MM.1S (cell line): ENCODE measurements around the gene SYP.

Experiments used
- DNase-seq: peaks from one replicate; pipeline ENCODE4 v3.0.0-alpha.2; 2015
- H2AFZ ChIP-seq: fragments of 300-600 bp; sonication (generic); 2 replicates; pipeline ENCODE4 v1.6.0; 2016; ENCODE audit warnings: antibody characterized with exemption, low read length
- H3F3A ChIP-seq: fragments of 300-600 bp; sonication (generic); 2 replicates; pipeline ENCODE4 v1.6.1; 2016; ENCODE audit warnings: mild to moderate bottlenecking, antibody characterized with exemption, low read length, moderate library complexity, mixed read lengths; ENCODE audit not compliant: insufficient read depth
- H3K27ac ChIP-seq: fragments of 300-600 bp; sonication (generic); 2 replicates; pipeline ENCODE4 v1.5.1; 2016; ENCODE audit warnings: mild to moderate bottlenecking, low read length
- H3K27me3 ChIP-seq: fragments of 300-600 bp; sonication (generic); replicated peaks from 2 replicates; pipeline ENCODE4 v1.6.0; 2016; ENCODE audit warnings: low read length; ENCODE audit not compliant: insufficient read depth
- H3K36me3 ChIP-seq: fragments of 300-600 bp; sonication (generic); replicated peaks from 2 replicates; pipeline ENCODE4 v1.6.1; 2016; ENCODE audit warnings: mild to moderate bottlenecking, low read length, mixed read lengths; ENCODE audit not compliant: insufficient read depth
- H3K4me1 ChIP-seq: fragments of 300-600 bp; sonication (generic); 2 replicates; pipeline ENCODE4 v1.6.1; 2016; ENCODE audit warnings: low read length, mixed read lengths
- H3K4me2 ChIP-seq: fragments of 300-600 bp; sonication (generic); 2 replicates; pipeline ENCODE4 v1.6.0; 2016; ENCODE audit warnings: low read depth, low read length
- H3K4me3 ChIP-seq: fragments of 300-600 bp; sonication (generic); 2 replicates; pipeline ENCODE4 v1.5.1; 2016; ENCODE audit warnings: low read length, mixed read lengths
- H3K79me2 ChIP-seq: fragments of 300-600 bp; sonication (generic); 2 replicates; pipeline ENCODE4 v1.6.1; 2016; ENCODE audit warnings: mixed run types, low read length, mixed read lengths
- H3K9ac ChIP-seq: fragments of 300-600 bp; sonication (generic); 2 replicates; pipeline ENCODE4 v1.6.1; 2016; ENCODE audit warnings: low read length, mixed read lengths
- H3K9me2 ChIP-seq: fragments of 300-600 bp; sonication (generic); replicated peaks from 2 replicates; pipeline ENCODE4 v1.6.1; 2016; ENCODE audit warnings: mild to moderate bottlenecking, low read length, mixed read lengths; ENCODE audit not compliant: insufficient read depth
- H3K9me3 ChIP-seq: fragments of 300-600 bp; sonication (generic); replicated peaks from 2 replicates; pipeline ENCODE4 v1.6.1; 2016; ENCODE audit warnings: mild to moderate bottlenecking, low read length, mixed read lengths; ENCODE audit not compliant: insufficient read depth
- H4K20me1 ChIP-seq: fragments of 300-600 bp; sonication (generic); 2 replicates; pipeline ENCODE4 v1.6.1; 2016; ENCODE audit warnings: mild to moderate bottlenecking, low read length, moderate library complexity, mixed read lengths; ENCODE audit not compliant: insufficient read depth
- EZH2 ChIP-seq: fragments of 300-600 bp; sonication (generic); optimal IDR thresholded peaks from 2 replicates; pipeline ENCODE3; 2017; ENCODE audit warnings: low read depth, mild to moderate bottlenecking, antibody characterized with exemption, low read length, mixed read lengths
- EZH2phosphoT487 ChIP-seq: fragments of 300-600 bp; sonication (generic); IDR thresholded peaks from 2 replicates; pipeline ENCODE4 v1.6.1; 2018; ENCODE audit warnings: antibody characterized with exemption, low read length
- TF ChIP-seq, protein P1 (sequence below): fragments of 300-600 bp; sonication (generic); IDR thresholded peaks from 2 replicates; pipeline ENCODE4 v1.5.1; 2016; ENCODE audit warnings: antibody characterized with exemption, low read length, mixed read lengths

The SYP gene

GRCh38 chrX:49214996-49215526, 15.1 kb upstream of the SYP start:
- Histone ChIP-seq H2AFZ (no peak overlapping the region), H3K27me3 (no peaks in the 10 kb centered on the region), H3K9ac (no peak overlapping the region), H3K9me3 (no peaks in the 10 kb centered on the region), H3K4me1 (no peaks in the 10 kb centered on the region), H3K4me2 (no peak overlapping the region), H3K79me2 (no peaks in the 10 kb centered on the region), H3K4me3 (no peak overlapping the region), H3K27ac (no peak overlapping the region), H3F3A (no peaks in the 10 kb centered on the region), H3K9me2 (no peaks in the 10 kb centered on the region), H3K36me3 (no peaks in the 10 kb centered on the region), H4K20me1 (no peaks in the 10 kb centered on the region)
- TF ChIP-seq EZH2 (no peak), EZH2phosphoT487 (no peak)
- TF ChIP-seq, protein P1, sequence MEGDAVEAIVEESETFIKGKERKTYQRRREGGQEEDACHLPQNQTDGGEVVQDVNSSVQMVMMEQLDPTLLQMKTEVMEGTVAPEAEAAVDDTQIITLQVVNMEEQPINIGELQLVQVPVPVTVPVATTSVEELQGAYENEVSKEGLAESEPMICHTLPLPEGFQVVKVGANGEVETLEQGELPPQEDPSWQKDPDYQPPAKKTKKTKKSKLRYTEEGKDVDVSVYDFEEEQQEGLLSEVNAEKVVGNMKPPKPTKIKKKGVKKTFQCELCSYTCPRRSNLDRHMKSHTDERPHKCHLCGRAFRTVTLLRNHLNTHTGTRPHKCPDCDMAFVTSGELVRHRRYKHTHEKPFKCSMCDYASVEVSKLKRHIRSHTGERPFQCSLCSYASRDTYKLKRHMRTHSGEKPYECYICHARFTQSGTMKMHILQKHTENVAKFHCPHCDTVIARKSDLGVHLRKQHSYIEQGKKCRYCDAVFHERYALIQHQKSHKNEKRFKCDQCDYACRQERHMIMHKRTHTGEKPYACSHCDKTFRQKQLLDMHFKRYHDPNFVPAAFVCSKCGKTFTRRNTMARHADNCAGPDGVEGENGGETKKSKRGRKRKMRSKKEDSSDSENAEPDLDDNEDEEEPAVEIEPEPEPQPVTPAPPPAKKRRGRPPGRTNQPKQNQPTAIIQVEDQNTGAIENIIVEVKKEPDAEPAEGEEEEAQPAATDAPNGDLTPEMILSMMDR, result no peak
- no peak for DNase-seq

DNA sequence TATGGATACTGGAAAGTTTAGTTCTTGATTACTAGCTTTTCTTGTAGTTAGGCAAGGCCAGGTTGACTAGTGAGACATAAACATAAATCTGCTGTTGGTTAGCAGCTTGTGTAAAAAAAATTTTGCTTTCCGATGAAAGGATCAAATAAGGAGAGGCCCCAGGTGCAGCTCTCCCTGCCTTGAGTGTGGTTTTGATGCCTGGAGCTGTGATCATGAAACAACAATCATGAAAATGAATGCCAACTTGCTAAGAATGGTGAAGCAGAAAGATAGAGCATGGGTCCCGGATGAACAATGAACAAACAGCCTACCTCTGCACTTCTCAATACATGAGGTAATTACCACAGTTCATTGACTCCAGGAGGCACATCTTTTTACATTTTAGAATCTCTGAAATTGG, 14.4 kb upstream of the SYP start:
- no peak overlapping the region for H3K27ac ChIP-seq
- H3K79me2 ChIP-seq, result no peaks in the 10 kb centered on the region
- H3F3A ChIP-seq, result no peaks in the 10 kb centered on the region
- no peaks in the 10 kb centered on the region for H3K9me3 ChIP-seq
- H3K9ac ChIP-seq, result no peak overlapping the region
- no peaks in the 10 kb centered on the region for H3K36me3 ChIP-seq
- no peaks in the 10 kb centered on the region for H3K27me3 ChIP-seq
- no peak overlapping the region for H3K4me2 ChIP-seq
- no peak for TF ChIP-seq EZH2phosphoT487
- TF ChIP-seq, protein P1, result no peak
- no peak for TF ChIP-seq EZH2
- H3K4me3 ChIP-seq, result no peak overlapping the region
- no peaks in the 10 kb centered on the region for H4K20me1 ChIP-seq
- H3K9me2 ChIP-seq, result no peaks in the 10 kb centered on the region
- no peak for DNase-seq
- no peak overlapping the region for H2AFZ ChIP-seq
- H3K4me1 ChIP-seq, result no peaks in the 10 kb centered on the region

GRCh38 chrX:49212861-49213260, 12.9 kb upstream of the SYP start:
- Histone ChIP-seq H3K4me3 (no peak overlapping the region), H3K4me2 (no peak overlapping the region)
- no peak for TF ChIP-seq EZH2
- no peak for TF ChIP-seq EZH2phosphoT487
- TF ChIP-seq, protein P1, result no peak

More at GRCh38 chrX:49212861-49213260, 12.9 kb upstream of the SYP start:
- H4K20me1 ChIP-seq, result no peaks in the 10 kb centered on the region
- H3K27ac ChIP-seq, result no peak overlapping the region
- H2AFZ ChIP-seq, result no peak overlapping the region
- DNase-seq, result no peak
- H3K27me3 ChIP-seq, result no peaks in the 10 kb centered on the region
- no peaks in the 10 kb centered on the region for H3K9me2 ChIP-seq
- H3K36me3 ChIP-seq, result no peaks in the 10 kb centered on the region
- no peaks in the 10 kb centered on the region for H3F3A ChIP-seq
- no peaks in the 10 kb centered on the region for H3K4me1 ChIP-seq
- no peak overlapping the region for H3K9ac ChIP-seq
- H3K79me2 ChIP-seq, result no peaks in the 10 kb centered on the region
- no peaks in the 10 kb centered on the region for H3K9me3 ChIP-seq
